Measurements from ENCODE around the gene AMTN.
"Not testable (repeated sequence)": the region's sequence is repeated elsewhere in the genome, so short reads cannot be mapped to it uniquely, and the experiment has no call there.

AMTN gene

DNA sequence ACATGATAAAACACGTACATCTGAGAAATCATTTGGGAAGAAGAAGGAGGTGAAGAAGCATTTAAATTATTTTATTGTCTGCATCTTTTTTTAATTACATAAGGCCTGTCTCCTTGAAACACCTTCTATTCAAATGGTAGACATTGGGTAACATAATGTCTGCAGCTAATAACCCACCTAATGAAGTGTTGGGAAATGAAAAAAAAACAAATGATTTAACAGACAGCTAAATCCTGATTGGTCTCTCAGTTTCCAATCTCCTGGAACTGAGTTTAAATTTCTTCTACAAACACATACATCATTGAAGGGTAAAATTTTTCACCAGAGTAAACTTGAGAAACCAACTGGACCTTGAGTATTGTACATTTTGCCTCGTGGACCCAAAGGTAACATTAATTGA is at the start of gene AMTN:
TSS of gene AMTN (plus strand) at position 301 of the 400 bp plus-strand sequence. CDS start 209 bp downstream, outside the sequence.
- no peak for DNase-seq (ENCODE audit: low read depth)

DNA sequence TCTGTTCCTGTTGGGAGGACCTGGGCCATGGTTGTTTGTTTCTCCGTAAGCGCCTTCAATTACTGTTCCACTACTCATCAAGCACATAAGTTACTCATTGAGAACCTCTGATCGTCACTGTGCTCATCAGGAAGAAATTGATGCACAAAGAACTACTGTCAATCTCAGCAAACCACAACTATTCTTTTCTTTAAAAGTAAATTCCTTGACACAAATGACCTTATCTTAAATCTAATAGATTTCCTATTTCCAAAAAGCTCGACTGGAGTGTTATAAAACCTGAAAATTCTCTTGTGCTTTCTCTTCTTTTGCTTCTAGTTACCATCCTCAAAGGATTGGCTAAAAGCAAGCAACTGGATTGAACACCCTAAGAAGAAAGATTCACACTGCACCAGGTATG is 46.5 kb upstream of the AMTN start, which contains the start of gene MUC7:
TSS of gene MUC7 (plus strand) at position 301 of the 400 bp plus-strand sequence. CDS start 1,825 bp downstream, outside the sequence.
- no peak for DNase-seq (ENCODE audit: low read depth)

- no peak for DNase-seq (ENCODE audit: low read depth)
Observed at GRCh38 chr4:70473679-70474078, 44.7 kb upstream of the AMTN start.

DNA sequence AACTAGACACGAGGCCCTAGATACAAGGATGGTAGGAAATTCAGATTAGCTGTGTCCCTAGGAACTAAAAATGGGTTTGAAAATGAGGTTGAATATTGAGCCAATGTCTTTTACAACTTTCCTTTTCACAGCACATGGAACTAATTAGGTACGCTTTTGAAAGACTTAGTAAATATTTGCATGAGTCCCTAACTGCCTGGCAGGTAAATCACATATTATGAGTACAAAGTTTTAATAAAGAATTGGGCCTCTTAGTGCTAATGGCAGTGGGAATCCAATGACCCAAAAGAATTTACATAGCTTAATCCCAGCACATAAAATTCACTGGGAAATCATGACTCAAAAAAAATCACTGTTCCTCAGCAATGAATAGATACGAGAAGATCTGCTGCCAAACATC is 29.6 kb upstream of the AMTN start:
- DNase-seq (ENCODE audit: low read depth): no peak

GRCh38 chr4:70496231-70496630 is 22.1 kb upstream of the AMTN start:
- DNase-seq (ENCODE audit: low read depth): no peak

DNA sequence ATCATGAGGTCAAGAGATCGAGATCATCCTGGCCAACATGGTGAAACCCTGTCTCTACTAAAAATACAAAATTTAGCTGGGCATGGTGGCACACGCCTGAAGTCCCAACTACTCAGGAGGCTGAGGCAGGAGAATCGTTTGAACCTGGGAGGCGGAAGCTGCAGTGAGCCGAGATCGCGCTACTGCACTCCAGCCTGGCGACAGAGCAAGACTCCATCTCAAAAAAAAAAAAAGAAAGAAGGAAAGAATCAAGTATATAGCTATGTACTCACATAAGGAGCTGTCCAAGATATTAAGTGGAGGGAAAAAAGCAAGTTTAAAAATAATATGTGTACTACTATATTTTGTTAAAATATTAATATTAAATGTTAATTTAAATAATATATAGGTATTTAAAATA is 16.5 kb upstream of the AMTN start:
- DNase-seq (ENCODE audit: low read depth): not testable (repeated sequence)

DNA sequence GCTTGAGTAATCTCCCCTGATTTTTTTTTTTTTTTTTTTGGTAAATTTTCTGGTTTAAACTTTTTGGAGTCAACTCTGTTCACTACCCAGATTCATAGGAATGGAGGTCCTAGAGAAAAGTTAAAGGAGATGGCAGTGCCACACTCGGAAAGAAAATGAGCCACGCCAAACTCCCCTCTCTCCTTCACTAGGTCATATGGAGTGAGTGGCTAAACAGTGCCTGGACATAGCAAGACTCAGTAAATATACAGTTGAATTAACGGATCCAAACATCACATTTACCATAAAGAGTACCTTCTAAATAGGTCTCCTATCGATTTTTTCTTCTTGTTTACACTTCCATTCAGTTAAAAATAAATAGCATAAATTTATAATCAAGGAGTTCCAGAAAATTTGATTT is 13.6 kb upstream of the AMTN start:
- no peak for DNase-seq (ENCODE audit: low read depth)

DNA sequence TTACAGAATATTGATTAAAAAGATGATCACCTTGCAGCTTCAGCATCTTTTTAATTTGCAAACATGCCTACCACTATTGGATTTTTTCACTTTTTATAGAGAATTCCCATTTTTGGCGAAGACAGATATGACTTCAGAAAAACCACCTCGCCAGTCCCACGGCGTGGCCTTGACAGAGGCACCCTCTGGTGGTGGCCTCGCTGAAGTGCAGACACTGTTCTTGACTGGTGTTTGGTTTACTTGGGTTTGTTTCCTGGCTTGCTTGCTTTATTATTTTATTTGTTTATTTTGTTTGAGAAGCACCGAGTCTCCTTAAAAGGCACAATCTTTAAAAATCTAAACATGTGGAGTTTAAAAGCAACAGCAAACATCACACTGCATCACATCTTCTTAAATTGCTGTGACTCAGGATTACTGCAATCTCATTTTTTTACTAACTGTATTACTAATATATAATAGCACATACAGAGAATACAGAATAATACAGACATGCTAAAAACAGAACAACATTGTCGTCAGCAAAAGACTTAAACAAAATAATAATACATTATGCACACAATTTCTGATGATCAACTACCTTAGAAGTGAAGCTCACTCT is 13.1 kb upstream of the AMTN start:
- peak; percentile 15 for DNase-seq (ENCODE audit: low read depth)

DNA sequence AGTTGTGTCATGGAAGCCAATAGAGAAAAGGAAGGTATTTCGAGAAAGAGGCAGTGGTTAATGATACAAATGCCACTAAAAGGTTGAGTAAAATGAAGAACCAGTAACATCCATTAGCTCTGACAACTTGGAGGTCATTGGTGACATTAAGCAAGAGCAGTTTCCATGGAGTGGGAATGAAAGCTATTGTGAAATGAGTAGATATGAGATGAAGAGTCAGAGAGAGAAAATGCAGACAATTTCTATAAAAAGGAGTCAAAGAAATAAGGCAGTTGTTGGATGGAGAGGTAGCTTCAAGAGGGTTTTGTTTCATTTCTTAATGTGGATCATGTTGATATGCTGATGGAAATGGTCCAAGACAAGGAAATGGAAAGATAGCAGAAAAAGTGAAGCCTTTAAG is 9.6 kb upstream of the AMTN start:
- no peak for DNase-seq (ENCODE audit: low read depth)

- no peak for DNase-seq (ENCODE audit: low read depth)
Observed at GRCh38 chr4:70511365-70511764, 7.0 kb upstream of the AMTN start.

DNA sequence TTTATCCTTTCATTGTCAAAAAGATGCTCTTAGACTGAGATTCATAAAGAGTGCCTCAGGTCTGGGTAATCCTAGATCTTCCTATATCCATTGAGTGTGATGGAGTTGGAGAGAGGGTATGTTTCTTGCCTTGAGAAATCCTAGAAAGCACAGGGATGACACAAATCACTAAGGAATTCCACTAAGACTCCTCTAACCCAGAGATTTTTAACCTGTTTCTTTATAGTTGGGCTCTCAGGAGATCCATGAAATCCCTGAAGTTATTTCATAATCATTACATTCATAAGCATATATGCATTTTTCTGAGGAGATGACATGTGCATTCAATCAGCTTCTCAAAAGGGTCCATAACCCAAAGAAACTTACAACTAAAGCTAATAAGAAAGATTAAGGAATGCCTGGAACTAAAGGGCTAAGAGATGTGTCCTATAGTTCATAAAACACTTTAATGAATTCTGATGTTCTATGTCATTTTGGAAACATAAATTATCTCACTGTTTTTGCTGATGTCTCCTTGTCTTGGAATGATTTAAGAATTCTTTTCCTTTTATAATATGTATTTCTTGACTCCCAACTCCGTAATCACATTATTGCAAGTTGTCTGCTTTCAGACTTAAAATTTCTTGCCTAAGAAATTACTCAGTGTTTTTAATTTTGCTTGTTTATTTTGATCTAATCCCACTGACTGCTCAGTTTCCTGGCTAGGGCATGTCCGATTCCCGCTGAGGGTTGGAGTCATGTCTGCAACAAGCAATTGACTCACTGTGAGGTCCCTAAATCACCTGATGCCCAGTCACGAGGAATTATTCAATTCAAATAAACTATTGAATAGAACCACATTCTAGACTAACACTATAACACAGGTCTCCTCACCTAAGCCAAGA is 2.8 kb upstream of the AMTN start:
- DNase-seq (ENCODE audit: low read depth): no peak

GRCh38 chr4:70518716-70519115 is 347 bp downstream of the AMTN start:
- DNase-seq (ENCODE audit: low read depth): no peak

DNA sequence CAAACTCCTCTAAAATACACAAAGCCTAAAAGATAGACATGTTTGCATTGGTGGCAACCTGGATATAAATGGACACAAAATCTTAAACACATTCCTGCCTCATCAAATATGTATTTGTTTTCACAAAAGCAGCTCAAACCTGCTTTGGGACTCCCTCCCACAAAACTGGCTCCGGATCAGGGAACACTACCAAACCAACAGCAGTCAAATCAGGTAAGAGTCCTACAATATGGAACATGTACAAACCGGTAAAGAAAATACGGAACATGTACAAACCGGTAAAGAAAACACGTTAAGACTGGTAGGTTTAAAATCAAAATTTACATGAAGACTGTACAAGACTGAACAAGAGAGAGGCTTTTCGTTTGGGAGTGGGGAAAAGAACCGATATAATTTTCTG is 4.3 kb downstream of the AMTN start:
- DNase-seq (ENCODE audit: low read depth): no peak

DNA sequence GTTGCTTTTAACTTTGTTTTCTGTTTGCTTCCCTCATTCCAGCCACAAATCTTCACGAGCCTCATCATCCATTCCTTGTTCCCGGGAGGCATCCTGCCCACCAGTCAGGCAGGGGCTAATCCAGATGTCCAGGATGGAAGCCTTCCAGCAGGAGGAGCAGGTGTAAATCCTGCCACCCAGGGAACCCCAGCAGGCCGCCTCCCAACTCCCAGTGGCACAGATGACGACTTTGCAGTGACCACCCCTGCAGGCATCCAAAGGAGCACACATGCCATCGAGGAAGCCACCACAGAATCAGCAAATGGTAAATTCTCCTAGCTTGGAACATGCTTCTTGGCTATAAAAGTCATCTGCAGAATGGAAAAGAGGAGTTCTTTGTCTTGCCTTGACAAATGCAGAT is 12.6 kb downstream of the AMTN start:
- DNase-seq (ENCODE audit: low read depth): no peak

GRCh38 chr4:70531981-70532380 is 13.6 kb downstream of the AMTN start:
- DNase-seq (ENCODE audit: low read depth): no peak

DNA sequence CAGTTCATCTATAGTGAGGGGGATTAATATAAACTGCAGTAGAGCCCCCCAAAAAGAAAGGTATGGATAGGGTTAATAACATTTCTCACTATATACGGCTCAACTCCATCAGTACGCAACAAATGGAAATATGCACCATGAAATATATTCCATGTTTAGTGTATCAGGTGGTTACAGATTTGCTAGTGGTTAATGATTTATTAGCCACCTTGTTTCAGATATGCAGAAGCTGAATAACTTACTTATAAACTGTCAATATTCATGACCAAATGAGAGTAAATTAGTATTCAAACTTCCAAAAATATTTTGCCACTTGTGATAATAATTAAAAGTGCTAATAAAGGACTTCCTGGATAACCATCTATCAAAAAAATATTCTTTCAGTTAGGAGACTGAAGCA is 14.8 kb downstream of the AMTN start:
- DNase-seq (ENCODE audit: low read depth): no peak

- no peak for DNase-seq (ENCODE audit: low read depth)
Observed at GRCh38 chr4:70533791-70534190, 15.4 kb downstream of the AMTN start.

- DNase-seq (ENCODE audit: low read depth): not testable (repeated sequence)
Observed at GRCh38 chr4:70534886-70535285, 16.5 kb downstream of the AMTN start.

- DNase-seq (ENCODE audit: low read depth): no peak
Observed at GRCh38 chr4:70538869-70539268, 20.5 kb downstream of the AMTN start.

- DNase-seq (ENCODE audit: low read depth): no peak
Observed at GRCh38 chr4:70544279-70544868, 26.0 kb downstream of the AMTN start.

GRCh38 chr4:70556856-70557255 is 38.5 kb downstream of the AMTN start:
- DNase-seq (ENCODE audit: low read depth): no peak

- no peak for DNase-seq (ENCODE audit: low read depth)
Observed at GRCh38 chr4:70559211-70559830, 41.0 kb downstream of the AMTN start.

DNA sequence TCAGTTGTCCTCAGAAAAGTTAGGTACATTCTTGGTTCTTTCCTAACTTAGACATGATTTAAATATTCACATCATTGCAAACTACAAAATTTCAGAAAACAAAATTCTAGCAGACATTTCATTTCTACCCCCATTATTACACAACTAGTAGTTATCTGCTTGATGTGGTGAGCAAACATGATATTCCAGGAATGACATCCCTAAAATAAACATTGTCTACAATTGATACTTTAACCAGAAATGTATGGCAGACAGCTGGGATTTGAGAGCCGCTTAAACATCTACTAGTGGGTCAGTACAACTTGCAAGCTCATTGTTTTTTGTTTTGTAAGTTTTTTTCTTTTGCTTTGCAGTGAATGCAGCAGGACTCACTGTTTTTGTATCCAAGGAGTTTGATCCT is 41.6 kb downstream of the AMTN start:
- no peak for DNase-seq (ENCODE audit: low read depth)

Data from stimulated activated CD8-positive, alpha-beta memory T cell treated with anti-CD3 and anti-CD28 coated beads, Interleukin-15, amount 100 ng/mL, for 24 hours (primary cell).